ENCODE results near the gene TFE3. TPM values are rescaled to one million over a fixed set of nuclear protein-coding genes. Genes with fewer than 3 reads are reported as not detected.
A peak's percentile ranks its signal among the peaks of the same experiment; 100 is the strongest.

Gene TFE3
- total and polyA plus RNA-seq, 2 donors (not counting 3 experiments of a cell fraction or from before 2014, with no cell fraction given) = 22.3 to 37.1 TPM

DNA sequence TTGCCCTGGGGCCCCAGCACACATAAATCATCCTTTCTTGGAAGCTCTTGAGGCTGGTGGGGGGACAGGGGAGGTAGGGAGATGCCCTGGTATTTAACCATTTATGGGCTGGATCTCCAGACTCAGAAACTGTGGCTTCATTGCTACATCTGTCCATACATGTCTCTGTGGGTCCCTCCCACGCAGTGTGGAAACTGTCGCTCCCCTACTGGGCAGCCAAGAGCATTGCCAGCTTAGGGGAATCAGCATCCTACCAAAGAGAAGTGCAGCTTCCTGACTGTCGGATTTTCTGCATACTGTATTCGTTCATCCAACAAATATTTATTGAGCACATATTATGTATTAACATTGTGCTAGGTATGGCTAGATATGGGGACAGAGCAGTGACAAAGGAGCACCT is 44.8 kb downstream of the TFE3 start:
- peaks cover 0 to 18% of the 10 kb centered on the region in 2 experiments for H3K36me3 ChIP-seq (ENCODE audit: control insufficient read depth in 2 of 2, extremely low read depth in 1 of 2, insufficient read depth in 2 of 2, low read length in 2 of 2)
- H3K4me3 ChIP-seq (replicated peaks in 1 of 3; ENCODE audit: insufficient read depth in 1 of 3, low read depth in 1 of 3, low read length in 3 of 3) = no peak overlapping the region
- no peaks in the 10 kb centered on the region for H3K27me3 ChIP-seq (ENCODE audit: control insufficient read depth in 2 of 2, insufficient read depth in 2 of 2, low read length in 2 of 2)
- CTCF ChIA-PET = interaction anchor here (1.0 kb wide), 1 partner anchor 9 kb away, joined by 3 read pairs; no protein-coding TSS in a partner anchor
- no peak for DNase-seq (ENCODE audit: low read depth, low spot score)
- no peaks in the 10 kb centered on the region for H3K9me1 ChIP-seq (replicated peaks; ENCODE audit: control insufficient read depth, extremely low read depth, insufficient read depth, low read length)
- no peak overlapping the region for H3K27ac ChIP-seq (ENCODE audit: insufficient read depth, low read depth, low read length)
- no peak overlapping the region for H2AFZ ChIP-seq (ENCODE audit: low read depth, low read length)
- FAIRE-seq = peak; percentile 24
- H4K20me1 ChIP-seq (replicated peaks; ENCODE audit: control insufficient read depth, extremely low read depth, insufficient read depth, low read length) = no peaks in the 10 kb centered on the region
- no peak for TF ChIP-seq POLR2A (IDR thresholded peaks at IDR 0.05; ENCODE audit: low read depth, low read length)
- TF ChIP-seq, protein P1, sequence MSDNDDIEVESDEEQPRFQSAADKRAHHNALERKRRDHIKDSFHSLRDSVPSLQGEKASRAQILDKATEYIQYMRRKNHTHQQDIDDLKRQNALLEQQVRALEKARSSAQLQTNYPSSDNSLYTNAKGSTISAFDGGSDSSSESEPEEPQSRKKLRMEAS (IDR thresholded peaks at IDR 0.05; ENCODE audit: insufficient read depth, insufficient read length) = no peak
- no peak for TF ChIP-seq POLR2AphosphoS5 (IDR thresholded peaks at IDR 0.05; ENCODE audit: insufficient read depth, low read depth, low read length)
- TF ChIP-seq MYC (IDR thresholded peaks at IDR 0.05; ENCODE audit: low read depth, low read length) = no peak
- TF ChIP-seq, protein P2, sequence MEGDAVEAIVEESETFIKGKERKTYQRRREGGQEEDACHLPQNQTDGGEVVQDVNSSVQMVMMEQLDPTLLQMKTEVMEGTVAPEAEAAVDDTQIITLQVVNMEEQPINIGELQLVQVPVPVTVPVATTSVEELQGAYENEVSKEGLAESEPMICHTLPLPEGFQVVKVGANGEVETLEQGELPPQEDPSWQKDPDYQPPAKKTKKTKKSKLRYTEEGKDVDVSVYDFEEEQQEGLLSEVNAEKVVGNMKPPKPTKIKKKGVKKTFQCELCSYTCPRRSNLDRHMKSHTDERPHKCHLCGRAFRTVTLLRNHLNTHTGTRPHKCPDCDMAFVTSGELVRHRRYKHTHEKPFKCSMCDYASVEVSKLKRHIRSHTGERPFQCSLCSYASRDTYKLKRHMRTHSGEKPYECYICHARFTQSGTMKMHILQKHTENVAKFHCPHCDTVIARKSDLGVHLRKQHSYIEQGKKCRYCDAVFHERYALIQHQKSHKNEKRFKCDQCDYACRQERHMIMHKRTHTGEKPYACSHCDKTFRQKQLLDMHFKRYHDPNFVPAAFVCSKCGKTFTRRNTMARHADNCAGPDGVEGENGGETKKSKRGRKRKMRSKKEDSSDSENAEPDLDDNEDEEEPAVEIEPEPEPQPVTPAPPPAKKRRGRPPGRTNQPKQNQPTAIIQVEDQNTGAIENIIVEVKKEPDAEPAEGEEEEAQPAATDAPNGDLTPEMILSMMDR (IDR thresholded peaks at IDR 0.05; ENCODE audit: extremely low read depth in 1 of 2, insufficient read depth in 1 of 2, low read depth in 1 of 2, low read length in 2 of 2) = no peak
- no peak for TF ChIP-seq EZH2 (IDR thresholded peaks at IDR 0.05; ENCODE audit: borderline replicate concordance, low read depth, low read length, severe bottlenecking)
- TF ChIP-seq FOS (IDR thresholded peaks at IDR 0.05; ENCODE audit: borderline replicate concordance, insufficient read depth, low read length) = no peak
- TF ChIP-seq JUN (IDR thresholded peaks at IDR 0.05; ENCODE audit: borderline replicate concordance, insufficient read depth, insufficient read length, low read depth) = no peak
- TF ChIP-seq GATA2 (IDR thresholded peaks at IDR 0.05; ENCODE audit: insufficient read depth, insufficient read length, low read depth, low read length) = no peak
- no peak overlapping the region for H3K4me2 ChIP-seq (ENCODE audit: insufficient read depth, low read length)
- H3K9ac ChIP-seq (replicated peaks; ENCODE audit: extremely low read depth, insufficient read depth, low read length) = no peak overlapping the region
- H3K79me2 ChIP-seq (ENCODE audit: control insufficient read depth, insufficient read depth, low read length) = peaks cover 8% of the 10 kb centered on the region
- intact Hi-C loops (cut with micrococcal nuclease) = no loop called here
- dilution Hi-C loops (cut with MboI; ENCODE audit: extremely low pct_ligation_motif_present, low sequenced_read_pairs) = no loop called here
- no peaks in the 10 kb centered on the region for H3K9me3 ChIP-seq (replicated peaks; ENCODE audit: control insufficient read depth, insufficient read depth, low read length)
- POLR2A ChIA-PET = no interaction called here
- TSS peak; percentile 5 for BruUV-seq (replicated peaks)
- H3K4me1 ChIP-seq (ENCODE audit: control insufficient read depth, extremely low read depth, insufficient read depth, low read length) = peaks cover 3% of the 10 kb centered on the region
